Measurements from ENCODE around the gene PKD2.
A peak's percentile ranks its signal among the peaks of the same experiment; 100 is the strongest.
"Not testable (repeated sequence)": the region's sequence is repeated elsewhere in the genome, so short reads cannot be mapped to it uniquely, and the experiment has no call there.

The PKD2 gene

DNA sequence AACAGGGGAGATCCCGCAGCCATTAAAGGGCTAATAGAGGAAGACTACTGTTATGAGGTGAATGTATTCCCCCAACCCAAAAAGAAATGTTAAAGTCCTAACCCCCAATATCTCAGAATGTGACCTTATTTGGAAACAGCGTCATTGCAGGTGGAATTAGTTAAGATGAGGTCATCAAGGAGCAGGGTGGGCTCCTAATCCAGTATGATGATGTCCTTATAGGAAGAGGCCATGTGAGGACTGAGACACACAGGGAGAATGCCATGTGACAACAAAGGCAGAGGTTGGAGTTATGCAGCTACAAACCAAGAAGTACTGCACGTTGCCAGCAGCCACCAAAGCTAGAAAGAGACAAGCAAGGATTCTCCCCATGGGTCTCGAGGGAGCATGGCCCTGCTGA, 17.7 kb upstream of the PKD2 start:
- DNase-seq, result no peak

DNA sequence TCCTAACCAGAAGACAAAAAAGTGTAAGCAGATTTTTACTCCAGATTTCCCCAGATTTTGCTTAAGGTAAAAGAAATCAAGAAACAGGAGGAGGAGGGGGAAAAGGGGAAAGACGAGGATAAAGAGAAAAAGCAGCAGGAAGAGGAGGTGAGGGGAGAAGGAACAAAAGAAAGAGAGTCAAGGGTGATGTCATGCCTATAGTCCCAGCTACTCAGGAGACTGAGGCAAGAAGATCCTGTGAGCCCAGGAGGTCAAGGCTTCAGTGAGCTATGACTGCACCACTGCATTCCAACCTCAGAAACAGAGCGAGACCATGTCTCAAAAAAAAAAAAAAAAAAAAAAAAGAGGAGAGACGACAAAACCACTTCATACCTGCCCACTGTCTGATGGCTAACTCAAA, 12.0 kb upstream of the PKD2 start:
- DNase-seq, result no peak

DNA sequence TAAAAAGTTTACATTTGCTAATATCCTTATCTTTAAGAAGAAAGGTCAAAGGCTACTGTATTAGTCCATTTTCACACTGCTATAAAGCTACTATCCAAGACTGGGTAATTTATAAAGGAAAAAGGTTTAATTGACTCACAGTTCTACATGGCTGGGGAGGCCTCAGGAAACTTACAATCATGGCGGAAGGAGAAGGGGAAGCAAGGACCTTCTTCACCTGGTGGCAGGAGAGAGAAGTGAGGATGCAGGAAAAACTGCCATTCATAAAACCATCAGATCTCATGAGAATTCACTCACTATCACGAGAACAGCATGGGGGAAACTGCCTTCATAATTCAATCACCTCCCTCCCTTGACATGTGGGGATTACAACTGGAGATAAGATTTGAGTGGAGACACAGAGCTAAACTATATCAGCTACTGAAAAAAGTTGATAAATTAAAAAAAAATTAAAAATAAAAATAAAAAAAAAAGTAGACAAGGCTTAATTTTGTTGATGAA, 8.2 kb upstream of the PKD2 start:
- DNase-seq, result not testable (repeated sequence)

DNA sequence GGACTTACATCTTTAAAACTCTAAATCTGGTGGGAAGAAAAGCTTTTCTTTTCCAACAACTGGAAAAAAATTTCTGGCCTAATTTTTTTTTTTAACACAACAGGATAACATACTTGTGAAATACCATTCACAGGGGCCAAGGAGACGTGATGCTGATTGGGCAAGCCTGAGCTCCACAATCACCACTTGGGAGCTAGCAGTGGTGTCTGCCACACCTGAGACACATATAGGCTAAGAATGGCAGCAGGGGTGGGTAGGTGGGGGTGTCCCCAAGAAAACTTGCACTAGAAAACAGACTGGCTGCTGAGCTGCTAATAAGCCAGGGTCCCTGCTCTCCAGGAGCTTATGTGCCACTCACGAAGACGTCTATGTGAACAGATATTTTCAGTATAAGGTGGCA, 5.6 kb upstream of the PKD2 start:
- no peak for DNase-seq

DNA sequence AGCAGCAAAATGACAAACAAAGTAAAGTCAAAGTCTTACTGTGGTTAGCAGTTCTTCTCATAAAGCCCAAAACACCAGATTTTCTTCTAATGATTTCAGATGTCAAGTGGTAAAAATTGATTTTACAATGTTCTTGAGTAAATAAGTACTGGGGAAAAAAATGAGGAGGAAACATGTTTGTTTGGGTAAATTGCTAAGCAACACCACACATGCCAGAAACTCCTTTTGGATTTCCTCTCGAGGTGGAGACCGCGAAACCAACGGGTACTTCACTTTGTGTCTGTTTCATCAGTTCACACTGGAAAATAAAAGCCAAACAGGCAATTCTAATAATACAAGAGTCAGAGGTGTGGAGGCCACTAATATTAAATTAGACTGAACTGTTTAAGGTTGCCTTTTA, 4.6 kb upstream of the PKD2 start:
- DNase-seq, result no peak

DNA sequence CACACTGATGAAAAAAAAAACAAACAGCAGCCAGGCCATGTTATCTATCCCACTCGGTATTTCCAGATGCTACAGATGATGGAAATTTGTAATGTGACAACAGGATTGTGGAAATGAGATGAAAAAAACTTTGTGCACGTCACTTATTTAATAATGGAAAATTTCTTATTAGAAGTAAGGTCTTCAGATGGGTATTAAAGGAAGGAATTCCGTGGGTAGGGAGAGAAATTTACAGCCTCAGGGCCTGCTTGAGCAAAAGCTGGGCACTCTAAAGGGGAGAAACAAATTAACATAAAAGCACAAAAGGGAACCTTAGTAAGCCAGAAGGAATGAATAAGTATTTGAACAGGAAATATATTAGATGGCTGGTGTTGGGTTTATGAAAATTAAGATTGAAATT, 4.2 kb upstream of the PKD2 start:
- no peak for DNase-seq

DNA sequence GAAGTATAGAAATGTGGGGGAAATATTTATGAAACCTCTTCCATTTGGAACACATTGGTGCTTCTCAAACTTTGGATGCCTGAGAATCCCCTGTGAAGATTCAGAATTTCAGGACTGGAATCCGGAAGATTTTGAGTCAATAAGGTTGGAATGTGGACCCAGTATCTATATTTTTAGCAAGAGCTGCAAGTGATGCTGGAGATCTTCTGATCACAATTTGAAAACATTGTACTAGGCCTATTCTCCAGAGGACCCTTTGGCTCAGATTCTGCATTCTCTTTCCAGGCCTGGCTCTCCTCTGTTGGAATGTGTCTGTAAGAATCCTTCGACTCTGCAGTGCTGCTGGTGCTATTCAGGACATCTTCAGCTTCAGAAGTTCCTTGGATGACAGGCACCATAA, 2.4 kb upstream of the PKD2 start:
- no peak for DNase-seq

DNA sequence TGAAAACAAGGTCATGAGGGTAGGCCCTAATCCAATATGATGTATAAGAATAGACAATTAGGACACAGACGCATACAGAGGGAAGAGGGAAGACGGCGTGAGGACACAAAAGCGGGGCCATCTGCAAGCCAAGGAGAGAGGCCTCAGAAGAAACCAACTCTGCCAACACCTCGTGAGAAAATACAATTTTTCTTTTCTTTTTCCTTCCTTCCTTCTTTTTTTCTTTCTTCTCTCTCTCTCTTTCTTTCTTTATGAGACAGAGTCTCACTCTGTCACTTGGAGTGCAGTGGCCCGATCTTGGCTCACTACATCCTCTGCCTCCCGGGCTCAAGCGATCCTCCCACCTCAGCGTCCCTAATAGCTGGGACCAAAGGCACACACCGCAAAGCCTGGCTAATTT, 1.5 kb upstream of the PKD2 start:
- DNase-seq, result no peak

DNA sequence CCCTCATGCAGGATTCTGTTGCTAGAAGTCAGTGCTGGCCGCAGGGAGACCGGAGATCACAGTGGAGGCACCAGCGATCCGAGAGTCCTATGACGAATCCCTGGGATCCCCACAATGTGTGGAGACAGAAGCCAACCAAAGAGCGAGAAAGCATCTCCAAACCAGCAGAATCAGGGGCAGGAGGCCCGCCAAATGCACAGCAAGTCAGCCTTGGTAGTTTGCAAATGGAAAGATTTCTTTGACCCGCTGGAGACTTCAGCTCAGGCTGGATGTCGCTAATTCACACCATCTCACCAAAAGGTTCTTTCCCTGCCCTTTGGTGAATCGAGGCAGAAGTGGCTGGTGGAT, 505 bp upstream of the PKD2 start:
- DNase-seq, result no peak

DNA sequence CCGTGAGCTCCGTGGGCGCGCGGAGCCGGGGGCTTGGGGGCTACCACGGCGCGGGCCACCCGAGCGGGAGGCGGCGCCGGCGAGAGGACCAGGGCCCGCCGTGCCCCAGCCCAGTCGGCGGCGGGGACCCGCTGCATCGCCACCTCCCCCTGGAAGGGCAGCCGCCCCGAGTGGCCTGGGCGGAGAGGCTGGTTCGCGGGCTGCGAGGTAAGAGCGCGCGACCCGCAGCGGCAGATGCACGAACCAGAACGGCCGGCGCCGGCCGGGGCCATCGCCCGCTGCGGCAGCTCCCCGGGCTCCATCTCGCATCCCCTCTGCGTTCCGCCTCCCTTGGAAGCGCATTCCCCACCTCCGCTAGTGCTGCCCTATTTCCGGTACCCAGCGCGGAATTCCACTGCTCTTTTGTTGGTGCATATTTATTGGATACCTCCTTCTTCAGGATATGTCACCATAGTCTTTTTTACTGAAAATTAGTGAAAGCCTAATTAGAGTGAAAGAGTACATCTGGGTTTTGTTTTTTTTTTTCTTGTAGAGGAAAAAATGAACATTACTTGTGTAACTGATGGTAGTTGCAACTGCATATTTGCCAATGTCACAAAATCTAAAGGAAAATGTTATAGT, 797 bp downstream of the PKD2 start:
- peak; percentile 55 for DNase-seq

DNA sequence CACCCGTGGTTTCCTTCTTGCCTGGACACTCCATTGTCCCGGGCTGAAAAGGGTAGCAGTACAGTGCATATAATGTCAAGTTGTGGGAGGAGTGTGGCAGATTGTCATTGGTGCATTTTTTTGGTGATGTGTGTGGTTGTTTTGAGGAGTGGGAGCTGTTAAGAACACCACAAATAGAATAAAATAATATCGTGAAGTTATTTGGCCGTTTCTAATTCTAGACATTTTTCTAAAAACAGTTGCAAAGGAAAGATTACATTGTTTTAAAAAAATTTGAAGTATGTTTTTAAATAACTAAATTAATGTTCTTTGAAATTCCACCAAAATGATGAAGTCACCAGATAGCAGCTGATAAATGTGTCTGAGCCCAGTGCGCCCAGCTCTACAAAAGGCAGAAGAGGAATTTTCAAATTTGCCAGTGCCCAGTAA, 1.3 kb downstream of the PKD2 start:
- DNase-seq, result no peak

DNA sequence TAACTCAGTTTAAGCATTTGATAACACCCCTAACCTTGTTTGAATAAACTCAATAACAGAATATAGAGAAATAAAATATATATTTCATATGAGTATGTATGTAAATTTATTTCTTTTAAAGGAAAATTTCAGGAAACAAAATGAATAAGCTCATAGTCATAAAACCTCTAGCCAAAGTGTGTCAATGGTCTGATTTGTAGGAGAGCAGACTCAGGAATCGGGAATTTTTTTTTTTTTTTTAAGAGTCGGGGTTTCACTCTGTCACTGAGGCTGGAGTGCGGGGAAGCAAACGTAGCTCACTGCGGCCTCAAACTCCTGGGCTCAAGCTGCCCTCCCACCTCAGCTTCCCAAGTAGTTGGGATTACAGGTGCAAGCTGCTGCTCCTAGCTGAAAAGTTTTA, 2.4 kb downstream of the PKD2 start:
- no peak for DNase-seq

DNA sequence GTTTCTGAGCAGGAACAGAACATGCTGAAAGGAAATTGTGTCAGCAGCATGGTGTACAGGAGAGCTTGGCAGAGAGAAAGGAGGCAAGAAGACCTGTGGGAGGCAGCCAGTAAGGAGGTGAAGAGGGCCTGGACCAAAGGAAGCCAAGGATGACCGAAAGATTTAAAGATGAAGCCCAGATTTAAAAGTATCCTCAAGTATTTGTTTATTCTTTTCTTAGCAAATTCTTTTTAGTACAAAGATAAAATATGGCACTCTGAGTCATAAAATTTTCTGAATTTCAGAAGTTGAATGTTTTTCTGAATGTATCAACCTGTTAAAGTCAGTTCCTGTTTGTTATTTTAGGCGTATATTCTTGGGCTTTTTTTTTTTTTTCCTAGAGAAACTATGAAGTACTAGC, 3.5 kb downstream of the PKD2 start:
- DNase-seq, result no peak

DNA sequence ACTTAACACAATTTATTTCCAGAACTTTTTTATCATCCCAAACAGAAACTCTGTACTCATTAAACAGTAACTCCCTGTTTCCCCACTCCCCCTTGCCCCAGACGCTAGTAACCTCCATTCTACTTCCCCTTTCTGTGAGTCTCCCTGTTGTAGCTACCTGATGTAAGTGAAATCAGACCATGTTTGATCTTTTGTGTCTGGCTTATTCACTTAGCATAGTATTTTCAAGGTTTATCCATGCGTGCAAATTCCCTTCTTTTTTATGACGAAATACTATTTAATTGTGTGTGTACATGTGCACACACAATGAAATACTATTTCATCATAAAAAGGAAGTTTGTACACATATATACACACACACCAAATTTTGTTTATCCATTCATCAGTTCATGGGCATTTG, 5.2 kb downstream of the PKD2 start:
- no peak for DNase-seq

DNA sequence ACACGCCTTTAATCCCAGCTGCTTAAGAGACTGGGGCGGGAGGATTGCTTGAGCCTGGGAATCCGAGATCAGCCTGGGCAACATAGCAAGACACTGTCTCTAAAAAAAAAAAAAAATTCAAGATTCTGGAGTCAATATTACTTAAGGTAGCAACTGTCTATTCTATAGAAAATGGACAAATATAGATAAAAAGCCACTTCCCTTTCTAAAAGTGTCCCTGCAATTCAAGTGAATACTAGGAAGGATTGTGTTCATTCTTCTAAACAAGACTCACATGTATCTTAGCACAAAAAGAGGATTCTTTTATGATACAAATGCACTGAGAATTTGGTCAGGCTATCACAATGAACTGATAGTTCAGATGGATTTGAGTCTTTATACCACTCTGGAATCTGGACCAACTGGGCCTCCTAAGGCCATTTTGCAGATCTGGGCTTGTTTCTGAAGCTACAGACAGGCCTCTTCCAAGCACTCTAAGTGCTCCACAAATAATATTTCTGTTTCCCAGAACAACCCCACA, 7.0 kb downstream of the PKD2 start:
- no peak for DNase-seq

DNA sequence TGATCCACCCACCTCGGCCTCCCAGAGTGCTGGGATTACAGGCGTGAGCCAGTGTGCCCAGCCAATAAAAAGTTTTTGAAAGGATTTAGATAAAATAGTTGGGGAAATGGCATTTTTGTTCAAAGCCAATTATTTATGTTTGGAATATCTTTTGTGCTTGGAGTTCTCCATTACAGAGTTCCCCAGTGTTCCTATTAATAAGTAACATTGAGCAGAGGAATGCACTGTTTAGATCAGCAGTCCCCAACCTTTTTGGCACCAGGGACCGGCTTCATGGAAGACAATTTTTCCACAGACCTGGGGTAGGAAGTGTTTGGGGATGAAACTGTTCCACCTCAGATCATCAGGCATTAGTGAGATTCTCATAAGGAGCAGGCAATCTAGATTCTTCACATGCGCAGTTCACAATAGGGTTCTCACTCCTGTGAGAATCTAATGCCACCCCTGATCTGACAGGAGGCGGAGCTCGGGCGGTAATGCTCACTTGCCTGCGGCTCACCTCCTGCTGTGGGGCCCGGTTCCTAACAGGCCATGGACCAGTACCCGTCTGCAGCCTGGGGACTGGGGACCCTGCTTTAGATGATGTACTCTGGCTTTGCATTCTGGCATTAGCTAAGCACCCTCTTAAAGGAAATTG, 8.3 kb downstream of the PKD2 start:
- DNase-seq, result no peak

DNA sequence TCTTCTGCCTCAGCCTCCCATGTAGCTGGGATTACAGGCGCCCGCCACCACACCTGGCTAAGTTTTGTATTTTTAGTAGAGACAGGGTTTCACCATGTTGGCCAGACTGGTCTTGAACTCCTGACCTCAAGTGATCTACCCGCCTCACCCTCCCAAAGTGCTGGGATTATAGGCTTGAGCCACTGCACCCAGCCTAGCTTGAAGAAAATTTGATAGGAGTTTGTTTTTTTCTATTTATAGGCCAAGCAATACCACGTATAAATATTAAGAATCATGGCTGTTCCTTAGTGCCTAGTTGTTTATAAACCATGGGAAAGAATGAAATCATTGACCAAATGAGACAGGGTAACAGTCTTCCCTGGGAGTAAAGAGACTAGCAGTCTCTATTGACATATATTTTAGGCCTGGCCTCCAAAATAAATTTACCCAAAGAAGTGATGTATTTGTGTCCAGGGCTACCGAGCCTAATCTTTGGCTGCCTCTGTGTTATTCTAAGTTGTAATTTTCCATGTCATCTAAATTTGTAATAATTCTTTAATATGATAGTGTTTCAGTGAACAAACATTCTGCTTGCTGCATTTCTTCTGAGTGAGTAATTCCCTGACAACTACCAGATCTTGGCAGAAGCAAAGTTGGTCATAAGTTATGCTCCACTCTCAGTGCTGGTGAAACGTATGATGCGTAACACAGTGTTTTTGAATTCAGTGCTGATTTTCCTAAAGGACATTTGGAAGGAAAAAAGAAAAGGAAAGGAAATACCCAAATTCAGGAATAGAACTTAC, 10.3 kb downstream of the PKD2 start:
- no peak for DNase-seq

DNA sequence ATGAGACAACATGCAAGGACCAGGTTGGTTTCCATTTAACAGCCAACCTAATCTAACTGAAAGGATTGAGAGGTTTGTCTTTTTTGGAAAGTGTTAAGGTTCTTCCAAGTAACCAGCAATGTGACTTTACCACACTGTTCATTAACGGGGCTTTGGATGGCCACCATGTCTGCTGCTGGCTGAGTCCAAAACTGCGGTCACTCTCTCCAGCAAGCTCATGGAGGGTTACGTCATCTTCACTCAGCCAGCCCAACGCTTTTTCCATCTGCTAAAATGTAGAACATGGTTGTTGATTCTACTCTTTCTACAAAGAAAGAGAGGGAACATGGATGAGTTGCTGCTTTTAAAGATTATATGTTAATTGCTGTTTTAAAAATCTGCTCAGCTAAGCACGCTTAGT, 11.0 kb downstream of the PKD2 start:
- no peak for DNase-seq

DNA sequence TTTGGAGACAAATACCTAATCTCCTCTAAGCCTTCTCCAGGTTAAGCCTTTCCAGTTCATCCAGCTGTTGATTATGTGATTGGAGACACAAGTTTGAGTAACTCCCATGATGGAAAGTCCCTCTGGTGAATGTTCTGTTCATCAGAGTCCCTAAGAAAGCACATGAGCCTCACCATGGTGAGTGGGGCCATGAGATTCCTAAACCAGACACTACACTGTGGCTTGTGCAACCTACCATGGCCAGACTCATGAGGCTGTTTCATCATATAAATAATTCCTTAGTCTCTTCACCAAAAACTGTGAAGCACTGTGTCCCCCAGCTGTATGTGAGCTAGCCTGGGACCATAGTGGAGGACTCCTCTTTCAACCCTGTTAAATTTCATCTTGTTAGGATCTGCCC, 14.4 kb downstream of the PKD2 start:
- no peak for DNase-seq

DNA sequence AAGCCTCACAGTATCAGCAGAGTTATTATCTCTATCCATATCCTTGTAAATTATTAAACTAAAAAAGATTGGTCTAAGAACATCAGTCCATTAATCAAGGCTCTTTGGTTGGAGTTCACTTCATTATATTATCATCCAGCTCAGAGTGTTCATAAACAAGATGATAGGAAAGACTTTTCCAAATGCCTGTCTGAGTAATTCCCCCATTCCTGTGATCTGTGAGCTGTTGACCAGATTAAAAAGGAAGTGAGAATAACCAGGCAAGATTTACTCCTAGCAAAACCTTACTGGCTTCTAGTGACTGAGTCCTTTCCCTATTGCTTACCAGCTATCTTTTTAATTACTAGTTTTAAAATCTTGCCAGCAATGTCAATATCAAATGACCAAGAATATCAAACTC, 14.9 kb downstream of the PKD2 start:
- no peak for DNase-seq

DNA sequence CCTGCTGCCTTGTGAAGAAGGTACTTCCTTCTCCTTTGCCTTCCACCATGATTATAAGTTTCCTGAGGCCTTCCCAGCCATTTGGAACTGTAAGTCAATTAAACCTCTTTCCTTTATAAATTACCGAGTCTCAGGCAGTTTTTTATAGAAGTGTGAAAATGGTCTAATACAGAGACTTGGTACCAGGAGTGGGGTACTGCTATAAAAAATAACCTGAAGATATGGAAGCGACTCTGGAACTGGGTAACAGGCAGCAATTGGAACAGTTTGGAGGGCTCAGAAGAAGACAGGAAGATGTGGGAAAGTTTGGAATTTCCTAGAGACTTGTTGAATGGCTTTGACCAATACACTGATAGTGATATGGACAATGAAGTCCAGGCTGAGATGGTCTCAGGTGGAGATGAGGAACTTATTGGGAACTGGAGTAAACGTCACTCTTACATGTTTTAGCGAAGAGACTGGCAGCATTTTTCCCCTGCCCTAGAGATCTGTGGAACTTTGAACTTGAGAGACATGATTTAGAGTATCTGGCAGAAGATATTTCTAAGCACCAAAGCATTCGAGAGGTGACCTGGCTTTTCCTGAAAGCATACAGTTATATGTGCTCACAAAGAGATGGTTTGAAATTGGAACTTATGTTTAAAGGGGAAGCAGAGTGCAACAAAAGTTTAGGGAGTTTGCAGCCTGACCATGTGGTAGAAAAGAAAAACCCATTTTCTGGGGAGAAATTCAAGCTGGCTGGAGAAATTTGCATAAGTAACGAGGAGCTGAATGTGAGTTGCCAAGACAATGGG, 18.6 kb downstream of the PKD2 start:
- DNase-seq, result not testable (repeated sequence)

DNA sequence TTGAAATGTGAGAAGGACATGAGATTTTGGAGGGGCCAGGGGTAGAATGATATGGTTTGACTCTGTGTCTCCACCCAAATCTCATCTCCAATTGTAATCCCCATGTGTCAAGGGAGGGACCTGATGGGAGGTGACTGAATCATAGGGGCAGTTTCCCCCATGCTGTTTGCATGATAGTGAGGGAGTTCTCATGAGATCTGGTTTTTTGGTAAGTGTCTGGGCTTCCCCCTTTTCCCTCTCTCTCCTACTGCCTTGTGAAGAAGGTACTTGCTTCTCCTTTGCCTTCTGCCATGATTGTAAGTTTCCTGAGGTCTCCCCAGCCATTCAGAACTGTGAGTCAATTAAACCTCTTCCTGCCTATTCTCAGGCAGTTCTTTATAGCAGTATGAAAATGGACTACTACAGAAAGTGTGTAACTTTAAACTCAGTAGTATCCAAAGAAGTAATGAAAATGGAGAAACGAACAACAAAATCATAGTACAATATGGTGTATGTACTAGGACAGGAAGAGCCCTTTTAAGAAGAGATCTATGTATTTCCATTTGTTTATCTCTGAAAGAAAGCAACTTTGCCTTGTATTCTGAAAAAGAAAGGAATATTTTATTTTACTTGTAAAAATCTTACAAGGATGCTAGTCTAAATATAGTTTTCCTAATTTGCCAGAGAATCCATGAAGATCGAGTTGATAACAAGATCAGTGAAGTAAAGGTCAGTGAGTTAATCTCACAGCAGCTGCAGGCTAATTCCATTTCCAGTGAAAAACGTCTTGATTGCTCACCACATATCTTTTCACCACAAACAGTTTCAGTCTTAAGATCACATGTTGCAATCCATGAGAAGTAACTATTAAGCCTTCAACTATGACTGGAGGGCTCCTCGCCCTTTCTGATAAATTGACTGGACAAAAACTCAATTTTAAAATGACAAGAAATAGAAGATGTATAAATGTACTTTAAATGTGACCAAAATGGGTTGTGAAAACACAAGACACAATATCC, 20.5 kb downstream of the PKD2 start:
- no peak for DNase-seq
